ENCODE results near the gene MBLAC1. TPM values are rescaled to one million over a fixed set of nuclear protein-coding genes. Genes with fewer than 3 reads are reported as not detected.
A peak's percentile ranks its signal among the peaks of the same experiment; 100 is the strongest.

Gene MBLAC1
- total and polyA plus RNA-seq, 9 of the 15 experiments (the other 6 are each of a cell fraction or from before 2014, with no cell fraction given): 0.03 to 3.1 (median 0.52) TPM

DNA sequence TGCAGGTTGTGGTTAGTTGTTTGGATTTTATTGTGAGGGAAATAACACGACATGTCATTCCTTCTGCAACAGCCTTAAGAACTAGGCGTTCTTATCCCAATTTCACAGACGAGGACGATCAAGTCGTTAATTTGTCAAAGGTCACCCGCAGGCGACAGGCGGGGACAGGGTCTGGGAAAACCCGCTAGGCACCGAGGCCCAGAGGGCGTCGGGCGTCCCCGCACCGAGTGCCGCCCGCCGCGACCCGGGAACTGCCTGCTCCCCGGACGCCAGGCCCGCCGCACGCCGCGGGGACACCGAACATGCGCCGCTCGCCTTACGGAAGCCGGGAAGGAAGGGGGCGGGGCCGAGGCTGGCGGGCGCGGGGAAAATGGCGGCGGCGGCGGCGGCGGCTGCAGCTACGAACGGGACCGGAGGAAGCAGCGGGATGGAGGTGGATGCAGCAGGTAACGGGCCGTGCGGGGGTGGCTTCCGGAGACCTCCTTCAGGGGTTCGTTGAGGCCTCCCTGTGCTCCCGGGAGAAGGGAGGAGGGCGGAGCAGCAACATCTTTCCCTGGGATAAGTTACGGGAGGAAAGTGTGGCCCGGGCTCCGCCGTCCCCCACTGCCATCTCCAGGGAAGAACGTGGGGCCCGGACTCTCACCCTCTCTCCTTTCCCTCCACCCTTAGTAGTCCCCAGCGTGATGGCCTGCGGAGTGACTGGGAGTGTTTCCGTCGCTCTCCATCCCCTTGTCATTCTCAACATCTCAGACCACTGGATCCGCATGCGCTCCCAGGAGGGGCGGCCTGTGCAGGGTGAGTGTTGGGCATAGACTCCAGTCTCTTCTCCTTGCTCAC lies 37.9 kb upstream of the MBLAC1 start, which contains the start of gene COPS6 (continued):
- TF ChIP-seq, protein P1, sequence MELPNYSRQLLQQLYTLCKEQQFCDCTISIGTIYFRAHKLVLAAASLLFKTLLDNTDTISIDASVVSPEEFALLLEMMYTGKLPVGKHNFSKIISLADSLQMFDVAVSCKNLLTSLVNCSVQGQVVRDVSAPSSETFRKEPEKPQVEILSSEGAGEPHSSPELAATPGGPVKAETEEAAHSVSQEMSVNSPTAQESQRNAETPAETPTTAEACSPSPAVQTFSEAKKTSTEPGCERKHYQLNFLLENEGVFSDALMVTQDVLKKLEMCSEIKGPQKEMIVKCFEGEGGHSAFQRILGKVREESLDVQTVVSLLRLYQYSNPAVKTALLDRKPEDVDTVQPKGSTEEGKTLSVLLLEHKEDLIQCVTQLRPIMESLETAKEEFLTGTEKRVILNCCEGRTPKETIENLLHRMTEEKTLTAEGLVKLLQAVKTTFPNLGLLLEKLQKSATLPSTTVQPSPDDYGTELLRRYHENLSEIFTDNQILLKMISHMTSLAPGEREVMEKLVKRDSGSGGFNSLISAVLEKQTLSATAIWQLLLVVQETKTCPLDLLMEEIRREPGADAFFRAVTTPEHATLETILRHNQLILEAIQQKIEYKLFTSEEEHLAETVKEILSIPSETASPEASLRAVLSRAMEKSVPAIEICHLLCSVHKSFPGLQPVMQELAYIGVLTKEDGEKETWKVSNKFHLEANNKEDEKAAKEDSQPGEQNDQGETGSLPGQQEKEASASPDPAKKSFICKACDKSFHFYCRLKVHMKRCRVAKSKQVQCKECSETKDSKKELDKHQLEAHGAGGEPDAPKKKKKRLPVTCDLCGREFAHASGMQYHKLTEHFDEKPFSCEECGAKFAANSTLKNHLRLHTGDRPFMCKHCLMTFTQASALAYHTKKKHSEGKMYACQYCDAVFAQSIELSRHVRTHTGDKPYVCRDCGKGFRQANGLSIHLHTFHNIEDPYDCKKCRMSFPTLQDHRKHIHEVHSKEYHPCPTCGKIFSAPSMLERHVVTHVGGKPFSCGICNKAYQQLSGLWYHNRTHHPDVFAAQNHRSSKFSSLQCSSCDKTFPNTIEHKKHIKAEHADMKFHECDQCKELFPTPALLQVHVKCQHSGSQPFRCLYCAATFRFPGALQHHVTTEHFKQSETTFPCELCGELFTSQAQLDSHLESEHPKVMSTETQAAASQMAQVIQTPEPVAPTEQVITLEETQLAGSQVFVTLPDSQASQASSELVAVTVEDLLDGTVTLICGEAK (IDR thresholded peaks at IDR 0.05): peak; percentile 55
- TF ChIP-seq, protein P1 (CRISPR knock-in tag; IDR thresholded peaks at IDR 0.05): peak; percentile 42; the same call in 1 of the 2 replicates
- peak; percentile 34 for TF ChIP-seq SAP30 (IDR thresholded peaks at IDR 0.05; ENCODE audit: borderline replicate concordance, insufficient read depth, low read depth, low read length, poor library complexity, severe bottlenecking)
- TF ChIP-seq SRSF1 (IDR thresholded peaks at IDR 0.05; ENCODE audit: low read depth, low read length): no peak
- TF ChIP-seq PHB2 (IDR thresholded peaks at IDR 0.05; ENCODE audit: low read depth): no peak
- TF ChIP-seq, protein P2, sequence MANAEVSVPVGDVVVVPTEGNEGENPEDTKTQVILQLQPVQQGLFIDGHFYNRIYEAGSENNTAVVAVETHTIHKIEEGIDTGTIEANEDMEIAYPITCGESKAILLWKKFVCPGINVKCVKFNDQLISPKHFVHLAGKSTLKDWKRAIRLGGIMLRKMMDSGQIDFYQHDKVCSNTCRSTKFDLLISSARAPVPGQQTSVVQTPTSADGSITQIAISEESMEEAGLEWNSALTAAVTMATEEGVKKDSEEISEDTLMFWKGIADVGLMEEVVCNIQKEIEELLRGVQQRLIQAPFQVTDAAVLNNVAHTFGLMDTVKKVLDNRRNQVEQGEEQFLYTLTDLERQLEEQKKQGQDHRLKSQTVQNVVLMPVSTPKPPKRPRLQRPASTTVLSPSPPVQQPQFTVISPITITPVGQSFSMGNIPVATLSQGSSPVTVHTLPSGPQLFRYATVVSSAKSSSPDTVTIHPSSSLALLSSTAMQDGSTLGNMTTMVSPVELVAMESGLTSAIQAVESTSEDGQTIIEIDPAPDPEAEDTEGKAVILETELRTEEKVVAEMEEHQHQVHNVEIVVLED (CRISPR knock-in tag; IDR thresholded peaks at IDR 0.05): peak; percentile 72
- TF ChIP-seq SMAD3 (CRISPR knock-in tag; conservative IDR thresholded peaks at IDR 0.05): peak; percentile 71
- TF ChIP-seq TOE1 (IDR thresholded peaks at IDR 0.05; ENCODE audit: borderline replicate concordance): no peak
- peak; percentile 87; the same call in 1 of the 2 replicates for TF ChIP-seq TOE1 (CRISPR knock-in tag; IDR thresholded peaks at IDR 0.05; ENCODE audit: borderline replicate concordance, low read depth)
- TF ChIP-seq, protein P3, sequence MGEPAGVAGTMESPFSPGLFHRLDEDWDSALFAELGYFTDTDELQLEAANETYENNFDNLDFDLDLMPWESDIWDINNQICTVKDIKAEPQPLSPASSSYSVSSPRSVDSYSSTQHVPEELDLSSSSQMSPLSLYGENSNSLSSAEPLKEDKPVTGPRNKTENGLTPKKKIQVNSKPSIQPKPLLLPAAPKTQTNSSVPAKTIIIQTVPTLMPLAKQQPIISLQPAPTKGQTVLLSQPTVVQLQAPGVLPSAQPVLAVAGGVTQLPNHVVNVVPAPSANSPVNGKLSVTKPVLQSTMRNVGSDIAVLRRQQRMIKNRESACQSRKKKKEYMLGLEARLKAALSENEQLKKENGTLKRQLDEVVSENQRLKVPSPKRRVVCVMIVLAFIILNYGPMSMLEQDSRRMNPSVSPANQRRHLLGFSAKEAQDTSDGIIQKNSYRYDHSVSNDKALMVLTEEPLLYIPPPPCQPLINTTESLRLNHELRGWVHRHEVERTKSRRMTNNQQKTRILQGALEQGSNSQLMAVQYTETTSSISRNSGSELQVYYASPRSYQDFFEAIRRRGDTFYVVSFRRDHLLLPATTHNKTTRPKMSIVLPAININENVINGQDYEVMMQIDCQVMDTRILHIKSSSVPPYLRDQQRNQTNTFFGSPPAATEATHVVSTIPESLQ (CRISPR knock-in tag; IDR thresholded peaks at IDR 0.05): 0 out of 2 replicates have a peak, but pooled peaks have one; percentile 26
- TF ChIP-seq HDAC1 (IDR thresholded peaks at IDR 0.05): peak in 1 of 2 experiments; percentile 79; a peak in 2 of 4 replicates
- TF ChIP-seq ASH1L (IDR thresholded peaks at IDR 0.05; ENCODE audit: borderline replicate concordance, low read depth, partially characterized antibody): peak; percentile 62
